Transverse colon (tissue), 4 donors: ENCODE data around the gene COL1A1. TPM values are rescaled to one million over a fixed set of nuclear protein-coding genes. Genes with fewer than 3 reads are reported as not detected.

ENCODE experiments used
- DNase-seq: peaks from one replicate; pipeline ENCODE4 v3.0.0-alpha.2; 2019
- H3K27ac ChIP-seq, 4 donors: fragments of 200-600 bp; sonication (generic); 2 replicates each; pipeline ENCODE4 v1.5.1; 2016 to 2018; ENCODE audit warnings: inconsistent platforms in 4 of 4
- H3K27me3 ChIP-seq: fragments of 200-600 bp; sonication (generic); 2 replicates; pipeline ENCODE4 v1.5.1; 2017; ENCODE audit warnings: inconsistent platforms
- H3K36me3 ChIP-seq, 4 donors: fragments of 200-600 bp; sonication (generic); 2 replicates each; pipeline ENCODE4 v1.5.1; 2017 to 2019; ENCODE audit warnings: inconsistent platforms in 4 of 4
- H3K4me1 ChIP-seq, 4 donors: fragments of 200-600 bp; sonication (generic); 2 replicates each; pipeline ENCODE4 v1.5.1; 2017 to 2020; ENCODE audit warnings: inconsistent platforms in 4 of 4
- H3K4me3 ChIP-seq, 4 donors: fragments of 200-600 bp; sonication (generic); 1 replicate in 1 of 4; 2 replicates in 3 of 4; pipeline versions ENCODE4 v1.5.1 to v1.6.1; 2017 to 2019; ENCODE audit warnings: inconsistent platforms in 4 of 4
- H3K9me3 ChIP-seq, 2 donors: fragments of 200-600 bp; sonication (generic); 2 replicates each; pipeline ENCODE4 v1.5.1; 2017 to 2019; ENCODE audit warnings: inconsistent platforms in 2 of 2
- CTCF ChIP-seq, 5 experiments: fragments of 200-600 bp in 3 of 5; fragments of 450-650 bp in 2 of 5; sonication (generic) in 3 of 5; IDR thresholded peaks; 1 replicate in 2 of 5; 2 replicates in 3 of 5; pipeline ENCODE4 v1.5.1; 2016 to 2017; ENCODE audit warnings: antibody characterized with exemption in 5 of 5, inconsistent platforms in 3 of 5, mild to moderate bottlenecking in 2 of 5, moderate library complexity in 1 of 5
- EP300 ChIP-seq: sonication (generic); formaldehyde crosslinking; IDR thresholded peaks from one replicate; pipeline ENCODE4 v1.6.1; 2017; ENCODE audit warnings: antibody characterized with exemption, low read depth
- POLR2A ChIP-seq: fragments of 450-650 bp; IDR thresholded peaks from one replicate; pipeline ENCODE4 v1.6.1; 2016; ENCODE audit warnings: antibody characterized with exemption, mild to moderate bottlenecking, moderate library complexity
- POLR2AphosphoS5 ChIP-seq, 3 donors: sonication (generic); formaldehyde crosslinking; IDR thresholded peaks; one replicate each; pipeline ENCODE4 v1.6.1; 2016; ENCODE audit warnings: antibody characterized with exemption in 3 of 3
- WGBS, 2 donors: methylation state at CpG; one replicate each; pipeline ENCODE4 v1.1.5; 2018; ENCODE audit warnings: low coverage in 1 of 2; 5-methylcytosine and 5-hydroxymethylcytosine counted together
- in situ Hi-C, 4 donors: fragments of 200-750 bp; cut with MboI; loops; one replicate each; pipeline versions ENCODE4 v1.15.0 to v1.15.1; 2017; ENCODE audit warnings: low sequenced_read_pairs in 3 of 4, low pct_ligation_motif_present in 1 of 4, low pct_unique_long_range_greater_than_20kb in 1 of 4
- intact Hi-C: fragments of 100-400 bp; cut with DNase I; formaldehyde crosslinking; loops from one replicate; pipeline ENCODE4 v1.15.1; 2023; ENCODE audit warnings: low total_unique reads
- total RNA-seq, 4 donors: library from RNA; depleted of rRNA; stranded (reverse); fragments of >200 nt; gene quantifications; one replicate each; pipeline ENCODE4 v1.1.0, GENCODE V29; 2016

COL1A1 gene
- total RNA-seq, 4 donors from 2014 or later: 13.0 to 210 (median 79.8) TPM

- Histone ChIP-seq H3K9me3 (no peaks in the 10 kb centered on the region), H3K27ac (peak overlapping the region in 3 of 4 donors; percentile 17 to 87 (median 50)), H3K36me3 (no peaks in the 10 kb centered on the region), H3K4me3 (no peak overlapping the region), H3K4me1 (peaks cover 24 to 33% (median 28%) of the 10 kb centered on the region in 4 donors), H3K27me3 (no peaks in the 10 kb centered on the region)
- TF ChIP-seq EP300: no peak
- TF ChIP-seq POLR2A: no peak
- TF ChIP-seq CTCF (IDR thresholded peaks at IDR 0.05): no peak
- TF ChIP-seq POLR2AphosphoS5 (IDR thresholded peaks at IDR 0.05): no peak
- DNase-seq: no peak
- in situ Hi-C loops: no loop called here
- intact Hi-C loops: no loop called here
- 79 to 82% methylated on average over 2 to 16 of the region's 16 CpGs for WGBS, 2 donors
Measured at GRCh38 chr17:50175035-50175807, 26.2 kb downstream of the COL1A1 start.

- Histone ChIP-seq H3K4me3 (no peak overlapping the region), H3K27me3 (no peaks in the 10 kb centered on the region), H3K4me1 (peaks cover 24 to 33% (median 28%) of the 10 kb centered on the region in 4 donors), H3K9me3 (no peaks in the 10 kb centered on the region), H3K36me3 (no peaks in the 10 kb centered on the region), H3K27ac (peak overlapping the region in 2 of 4 donors; percentile 62 to 72)
- intact Hi-C loops (no loop called here), in situ Hi-C loops (no loop called here)
- no peak for TF ChIP-seq CTCF (IDR thresholded peaks at IDR 0.05)
- TF ChIP-seq POLR2AphosphoS5 (IDR thresholded peaks at IDR 0.05): no peak
- no peak for TF ChIP-seq EP300
- TF ChIP-seq POLR2A: no peak
- WGBS, 2 donors: 82 to 93% methylated on average over 3 to 6 of the region's 6 CpGs
- DNase-seq: no peak
Measured at GRCh38 chr17:50174444-50174843, 27.0 kb downstream of the COL1A1 start.

GRCh38 chr17:50173335-50173941 lies 28.0 kb downstream of the COL1A1 start:
- Histone ChIP-seq H3K27ac (peak overlapping the region; percentile 40 to 72 (median 62)), H3K4me1 (peaks cover 21 to 32% (median 27%) of the 10 kb centered on the region in 4 donors), H3K4me3 (no peak overlapping the region), H3K9me3 (no peaks in the 10 kb centered on the region), H3K36me3 (no peaks in the 10 kb centered on the region), H3K27me3 (no peaks in the 10 kb centered on the region)
- intact Hi-C loops (no loop called here), in situ Hi-C loops (no loop called here)
- TF ChIP-seq CTCF (IDR thresholded peaks at IDR 0.05) (no peak), POLR2A (no peak), POLR2AphosphoS5 (IDR thresholded peaks at IDR 0.05) (no peak), EP300 (no peak)
- DNase-seq: no peak
- WGBS, 2 donors: 65% methylated on average over 10 of the region's 10 CpGs; no CpG with 5 or more reads in 1 of the 2 donors

GRCh38 chr17:50172936-50173334 lies 28.5 kb downstream of the COL1A1 start:
- Histone ChIP-seq H3K4me1 (peaks cover 15 to 28% (median 23%) of the 10 kb centered on the region in 4 donors), H3K36me3 (no peaks in the 10 kb centered on the region), H3K27me3 (no peaks in the 10 kb centered on the region), H3K9me3 (no peaks in the 10 kb centered on the region), H3K4me3 (no peak overlapping the region), H3K27ac (peak overlapping the region; percentile 40 to 72 (median 62))
- no peak for TF ChIP-seq EP300
- TF ChIP-seq POLR2A: no peak
- no peak for TF ChIP-seq POLR2AphosphoS5 (IDR thresholded peaks at IDR 0.05)
- no peak for TF ChIP-seq CTCF (IDR thresholded peaks at IDR 0.05)
- no peak for DNase-seq
- in situ Hi-C loops (no loop called here), intact Hi-C loops (no loop called here)
- 68 to 82% methylated on average over 6 of the region's 6 CpGs for WGBS, 2 donors
